Stimulated activated CD4-positive, alpha-beta T cell treated with anti-CD3 and anti-CD28 coated beads, TNF-alpha, amount 100 ng/mL, for 4 hours (primary cell): ENCODE measurements around the gene LIMCH1.

Experiments used
- DNase-seq, 3 experiments: peaks; one replicate each; pipeline ENCODE4 v3.0.0-alpha.2; 2020; ENCODE audit warnings: low read depth in 3 of 3

The LIMCH1 gene

GRCh38 chr4:41561244-41561643, 23.3 kb downstream of the LIMCH1 start:
- DNase-seq, result no peak

GRCh38 chr4:41567186-41567585, 29.2 kb downstream of the LIMCH1 start:
- DNase-seq, result no peak

- DNase-seq, result no peak
Measured at GRCh38 chr4:41568363-41568762, 30.4 kb downstream of the LIMCH1 start.

- DNase-seq, result no peak
Measured at GRCh38 chr4:41569961-41570360, 32.0 kb downstream of the LIMCH1 start.

- no peak for DNase-seq
Measured at GRCh38 chr4:41571422-41571821, 33.5 kb downstream of the LIMCH1 start.

- no peak for DNase-seq
Measured at GRCh38 chr4:41572516-41572915, 34.6 kb downstream of the LIMCH1 start.

GRCh38 chr4:41572956-41573355, 35.0 kb downstream of the LIMCH1 start:
- no peak for DNase-seq

- DNase-seq, result no peak
Measured at GRCh38 chr4:41573502-41574001, 35.6 kb downstream of the LIMCH1 start.

GRCh38 chr4:41575207-41575606, 37.2 kb downstream of the LIMCH1 start:
- DNase-seq, result no peak

- no peak for DNase-seq
Measured at GRCh38 chr4:41575665-41576064, 37.7 kb downstream of the LIMCH1 start.

GRCh38 chr4:41579043-41579442, 41.1 kb downstream of the LIMCH1 start:
- DNase-seq, result no peak

- no peak for DNase-seq
Measured at GRCh38 chr4:41579526-41579925, 41.6 kb downstream of the LIMCH1 start.

GRCh38 chr4:41580007-41580406, 42.0 kb downstream of the LIMCH1 start:
- no peak for DNase-seq

GRCh38 chr4:41586675-41587225, 48.8 kb downstream of the LIMCH1 start:
- DNase-seq, result no peak

- no peak for DNase-seq
Measured at GRCh38 chr4:41587286-41587685, 49.3 kb downstream of the LIMCH1 start.

- DNase-seq, result no peak
Measured at GRCh38 chr4:41590591-41590990, 52.6 kb downstream of the LIMCH1 start.

- DNase-seq, result no peak
Measured at GRCh38 chr4:41594432-41594831, 56.5 kb downstream of the LIMCH1 start.

- no peak for DNase-seq
Measured at GRCh38 chr4:41597494-41597893, 59.5 kb downstream of the LIMCH1 start.

- DNase-seq, result no peak
Measured at GRCh38 chr4:41598580-41598979, 60.6 kb downstream of the LIMCH1 start.

GRCh38 chr4:41599192-41599786, 61.3 kb downstream of the LIMCH1 start:
- no peak for DNase-seq

- DNase-seq, result no peak
Measured at GRCh38 chr4:41600243-41600912, 62.4 kb downstream of the LIMCH1 start.

GRCh38 chr4:41601025-41601424, 63.1 kb downstream of the LIMCH1 start:
- no peak for DNase-seq

- DNase-seq, result no peak
Measured at GRCh38 chr4:41602113-41602512, 64.2 kb downstream of the LIMCH1 start.
